GM10847 (cell line): ENCODE data around the gene SMIM7.
A peak's percentile ranks its signal among the peaks of the same experiment; 100 is the strongest.

ENCODE experiments used
- POLR2A ChIP-seq: IDR thresholded peaks from 2 replicates; pipeline ENCODE4 v1.6.1; 2011; ENCODE audit not compliant: insufficient read length; ENCODE audit errors: extremely low read depth

The SMIM7 gene

GRCh38 chr19:16660763-16661479 is 977 bp upstream of the SMIM7 start, which contains the start of gene TMEM38A:
TMEM38A (plus strand) TSS chr19:16661139; CDS start chr19:16661218, 79 bp downstream.
- TF ChIP-seq POLR2A = peak; percentile 28

- TF ChIP-seq POLR2A = no peak
Observed at GRCh38 chr19:16659464-16659831, 496 bp downstream of the SMIM7 start.

DNA sequence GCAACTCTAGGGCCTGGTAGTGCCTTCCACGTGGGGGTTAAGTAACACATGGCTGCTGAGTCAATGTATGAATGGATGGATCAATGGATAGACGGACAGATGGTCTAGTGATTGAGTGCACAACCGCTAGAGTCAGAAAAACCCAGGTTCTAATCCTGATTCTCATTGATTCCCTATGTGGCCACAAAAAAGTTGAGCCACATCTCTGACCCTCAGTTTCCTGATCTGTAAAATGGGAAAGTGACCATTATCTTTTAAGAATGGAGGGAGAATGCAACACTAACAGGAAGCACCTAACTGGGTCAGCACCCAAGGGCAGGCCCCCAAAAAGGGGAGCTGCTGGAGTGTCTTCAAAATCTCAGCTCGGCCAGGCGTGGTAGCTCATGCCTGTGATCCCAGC is 2.6 kb downstream of the SMIM7 start:
- no peak for TF ChIP-seq POLR2A

- no peak for TF ChIP-seq POLR2A
Observed at GRCh38 chr19:16655727-16656126, 4.2 kb downstream of the SMIM7 start.

- no peak for TF ChIP-seq POLR2A
Observed at GRCh38 chr19:16654627-16655026, 5.3 kb downstream of the SMIM7 start.

- no peak for TF ChIP-seq POLR2A
Observed at GRCh38 chr19:16654140-16654539, 5.8 kb downstream of the SMIM7 start.

DNA sequence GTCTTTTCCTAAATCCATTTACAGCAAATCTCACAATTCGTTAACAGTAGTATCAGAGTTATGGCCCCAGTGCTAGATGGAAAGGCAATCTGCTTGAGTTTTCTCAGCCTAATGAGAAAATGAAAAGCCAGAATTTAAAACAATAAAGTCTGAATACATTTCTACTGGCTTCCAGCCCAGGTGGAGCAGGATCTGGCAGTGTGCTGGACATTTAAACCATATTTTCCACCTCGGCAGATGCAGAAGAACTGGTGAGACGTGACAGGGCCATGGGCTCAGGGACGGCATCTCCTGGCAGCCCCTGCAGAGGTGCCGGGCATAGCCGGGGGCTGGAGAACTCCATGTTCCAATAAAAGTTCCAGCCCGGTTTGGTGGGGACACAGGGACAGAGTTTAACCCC is 7.1 kb downstream of the SMIM7 start:
- no peak for TF ChIP-seq POLR2A

DNA sequence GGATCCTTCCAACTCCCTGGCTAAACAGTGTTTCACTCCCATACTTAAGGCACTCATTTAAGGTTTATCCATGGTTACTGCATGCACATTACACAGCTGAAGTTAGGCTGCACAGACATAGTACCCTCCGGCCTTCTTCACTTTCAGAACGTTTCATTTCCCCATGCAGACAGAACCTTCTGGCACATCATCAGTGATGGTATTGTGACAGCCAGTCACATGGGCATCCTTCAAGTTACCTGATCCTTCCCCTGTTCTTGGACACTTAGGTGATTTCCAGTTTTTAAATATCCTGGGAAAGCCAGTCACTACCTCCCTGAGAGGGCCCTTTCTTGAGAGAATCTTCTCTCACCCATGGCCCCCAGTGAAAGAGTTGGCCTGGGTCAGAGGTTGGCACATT is 9.1 kb downstream of the SMIM7 start:
- no peak for TF ChIP-seq POLR2A

GRCh38 chr19:16649734-16650133 is 10.2 kb downstream of the SMIM7 start:
- no peak for TF ChIP-seq POLR2A

DNA sequence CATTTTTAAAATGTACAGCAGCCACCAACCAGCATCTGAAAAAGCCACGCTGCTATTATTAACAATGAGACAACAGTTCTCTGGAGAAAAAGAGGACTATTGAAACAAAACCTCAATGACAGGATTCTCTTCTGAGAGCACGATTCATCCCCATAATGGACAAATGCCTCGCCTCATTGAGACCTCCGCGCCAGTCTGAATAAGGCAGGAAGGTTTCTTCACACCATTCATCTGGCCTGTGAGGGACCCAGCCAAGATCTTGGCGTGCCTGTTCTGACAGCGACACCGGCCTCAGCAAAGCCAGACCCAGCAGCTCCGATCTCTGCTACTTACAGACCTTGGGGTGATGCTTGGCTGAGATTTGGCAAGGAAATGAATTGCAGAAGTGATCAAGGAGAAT is 14.8 kb downstream of the SMIM7 start:
- no peak for TF ChIP-seq POLR2A

DNA sequence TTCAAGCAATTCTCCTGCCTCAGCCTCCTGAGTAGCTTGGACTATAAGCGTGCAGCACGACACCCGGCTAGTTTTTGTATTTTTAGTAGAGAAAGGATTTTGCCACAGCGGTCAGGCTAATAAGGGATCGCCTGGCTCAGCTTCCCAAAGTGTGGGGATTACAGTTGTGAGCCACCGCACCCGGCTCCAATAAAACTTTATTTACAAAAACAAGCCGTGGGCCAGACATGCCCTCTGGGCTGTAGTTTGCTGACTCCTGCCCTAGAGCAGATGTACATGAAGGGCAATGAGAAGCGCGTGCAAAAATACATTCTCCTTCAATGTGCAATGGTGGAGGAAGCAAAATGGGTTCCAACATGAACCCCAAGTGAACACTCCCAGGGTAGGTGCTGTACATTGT is 18.2 kb downstream of the SMIM7 start:
- no peak for TF ChIP-seq POLR2A

GRCh38 chr19:16640951-16641350 is 19.0 kb downstream of the SMIM7 start:
- no peak for TF ChIP-seq POLR2A

DNA sequence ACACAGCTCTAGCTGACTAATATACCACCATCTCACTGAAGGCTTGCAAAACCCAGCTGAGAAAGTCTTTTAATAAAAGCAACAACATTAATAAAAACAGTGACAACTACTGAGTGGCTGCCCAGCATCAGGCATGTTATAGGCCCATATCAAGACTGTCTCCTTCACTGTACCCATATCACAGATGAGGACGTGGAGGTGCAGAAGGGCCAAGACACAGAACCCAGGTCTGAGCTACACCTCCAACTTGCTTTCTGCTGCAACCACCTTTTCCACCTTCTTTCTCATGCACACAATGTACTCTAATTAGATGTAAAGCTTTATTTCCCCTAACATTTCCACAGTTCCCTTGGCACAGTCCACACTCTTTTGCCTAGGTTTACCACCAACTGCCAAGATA is 21.3 kb downstream of the SMIM7 start:
- TF ChIP-seq POLR2A = no peak

DNA sequence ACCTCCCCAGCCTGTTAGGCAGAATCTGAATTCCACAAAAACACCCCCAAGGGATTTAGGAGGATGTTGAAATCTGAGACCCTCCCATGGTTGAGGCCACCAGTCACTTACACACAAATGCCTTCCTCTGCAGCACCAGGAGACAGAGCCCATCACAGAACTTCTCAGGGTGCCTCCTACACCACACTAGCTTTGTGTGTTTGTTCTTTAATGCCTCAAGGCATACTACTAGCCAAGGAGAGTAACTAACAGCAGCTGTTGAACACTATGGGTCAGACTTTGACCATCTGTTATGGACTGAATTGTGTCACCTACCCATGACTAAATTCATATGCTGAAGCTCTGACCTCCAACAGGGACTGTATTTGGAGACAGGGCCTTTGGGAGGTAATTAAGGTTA is 22.4 kb downstream of the SMIM7 start:
- no peak for TF ChIP-seq POLR2A

DNA sequence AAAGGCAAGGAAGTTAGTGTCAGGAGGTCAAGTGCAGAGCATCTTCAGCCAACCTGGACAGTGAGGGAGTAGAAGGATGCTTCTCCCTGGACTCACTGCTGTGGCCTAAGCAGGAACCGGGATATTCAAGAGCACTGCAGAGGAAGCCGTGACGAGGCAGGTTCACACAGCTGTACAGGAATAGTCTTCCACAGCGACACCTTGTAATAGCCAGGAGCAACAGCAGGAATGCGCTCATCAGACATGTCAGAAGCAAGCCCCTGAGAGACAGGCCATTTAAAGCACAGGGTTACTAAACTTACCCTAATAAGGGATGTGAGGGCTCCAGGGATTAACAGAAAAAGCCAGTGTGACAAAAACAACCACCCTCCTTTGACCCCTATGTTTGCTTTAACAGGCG is 28.5 kb downstream of the SMIM7 start:
- TF ChIP-seq POLR2A = no peak

DNA sequence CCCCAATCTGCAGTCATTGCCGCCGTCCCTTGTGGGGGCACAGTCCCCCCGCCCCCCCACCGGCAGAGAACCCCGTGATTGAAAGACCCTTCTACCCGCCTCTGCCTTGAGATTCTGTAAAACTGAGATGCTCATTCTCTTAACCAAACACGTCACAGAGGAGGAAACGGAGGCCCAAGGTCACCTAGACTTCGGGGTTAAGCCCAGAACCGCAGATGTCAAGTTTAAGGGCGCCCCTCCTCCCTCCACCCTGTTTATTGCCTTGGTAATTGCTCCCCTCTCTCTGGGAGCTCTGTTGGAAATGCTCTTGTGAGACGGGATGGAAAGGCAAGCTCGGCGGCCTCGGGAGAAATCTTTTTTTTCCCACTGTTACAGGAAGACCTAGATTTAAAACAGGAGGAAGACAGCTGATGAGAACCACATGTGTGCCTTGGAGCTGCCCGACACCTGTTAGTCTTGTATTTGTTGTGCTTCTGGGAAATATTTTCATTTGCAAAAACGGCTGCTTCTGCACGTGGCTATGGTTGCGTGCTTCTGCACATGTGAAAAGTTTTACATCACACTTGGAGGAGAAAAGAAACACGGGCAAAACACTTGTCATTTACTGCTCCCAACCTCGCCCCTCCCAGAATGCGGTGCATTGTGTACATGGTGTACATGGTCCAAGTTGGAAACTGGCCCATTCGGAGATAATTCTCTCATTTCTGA is 30.8 kb downstream of the SMIM7 start:
- no peak for TF ChIP-seq POLR2A

GRCh38 chr19:16628183-16628983 is 31.6 kb downstream of the SMIM7 start, which contains the start of gene MED26:
MED26 (minus strand) TSS chr19:16628204; CDS start chr19:16627943, 261 bp downstream.
- peak; percentile 93 for TF ChIP-seq POLR2A

DNA sequence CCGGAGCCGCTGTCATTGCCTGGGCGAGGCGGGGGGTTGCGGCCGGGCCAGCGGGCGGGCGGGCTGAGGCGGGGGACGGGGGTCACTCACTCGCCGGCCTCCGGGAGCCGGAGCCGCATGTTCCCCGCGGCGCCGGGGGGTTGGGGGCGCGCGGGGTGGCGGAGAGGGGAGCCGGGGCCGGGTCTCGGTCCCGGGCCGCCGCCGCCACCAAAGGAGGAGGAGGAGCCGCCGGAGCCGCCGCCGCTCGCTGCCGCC is 32.1 kb downstream of the SMIM7 start:
- TF ChIP-seq POLR2A = no peak
